Right atrium auricular region (tissue), 2 donors: ENCODE results near the gene TBXAS1. TPM values are rescaled to one million over a fixed set of nuclear protein-coding genes. Genes with fewer than 3 reads are reported as not detected.

Experiments
- DNase-seq: peaks from one replicate; pipeline ENCODE4 v3.0.0-alpha.2; 2019; ENCODE audit warnings: low spot score
- H3K27ac ChIP-seq, 2 donors: fragments of 200-600 bp; sonication (generic); 1 replicate in 1 of 2; 2 replicates in 1 of 2; pipeline ENCODE4 v1.5.1; 2016 to 2019
- H3K27me3 ChIP-seq, 2 donors: fragments of 200-600 bp; sonication (generic); one replicate each; pipeline versions ENCODE4 v1.5.1 to v1.6.0; 2017 to 2019
- H3K36me3 ChIP-seq: fragments of 200-600 bp; sonication (generic); one replicate; pipeline ENCODE4 v1.5.1; 2016
- H3K4me1 ChIP-seq, 2 donors: fragments of 200-600 bp; sonication (generic); one replicate each; pipeline versions ENCODE4 v1.5.1 to v1.6.0; 2017 to 2019
- H3K4me3 ChIP-seq, 2 donors: fragments of 200-600 bp; sonication (generic); 1 replicate in 1 of 2; 2 replicates in 1 of 2; pipeline ENCODE4 v1.5.1; 2017 to 2019; ENCODE audit warnings: mild to moderate bottlenecking in 1 of 2, moderate library complexity in 1 of 2
- H3K9me3 ChIP-seq, 2 donors: fragments of 200-600 bp; sonication (generic); one replicate each; pipeline ENCODE4 v1.5.1; 2019
- CTCF ChIP-seq, 2 donors: fragments of 200-600 bp; sonication (generic); IDR thresholded peaks; one replicate each; pipeline ENCODE4 v1.5.1; 2019; ENCODE audit warnings: antibody characterized with exemption in 2 of 2
- total RNA-seq, 2 donors: library from RNA; depleted of rRNA; stranded (reverse); fragments of >200 nt; gene quantifications; one replicate each; pipeline ENCODE4 v1.1.0, GENCODE V29; 2016

TBXAS1 gene
- total RNA-seq, 2 donors from 2014 or later: 4.6 to 15.3 TPM

GRCh38 chr7:139959285-139959628 lies 130.2 kb downstream of the TBXAS1 start:
- DNase-seq: no peak
- Histone ChIP-seq H3K4me3 (no peak overlapping the region), H3K27ac (no peak overlapping the region), H3K4me1 (no peaks in the 10 kb centered on the region), H3K9me3 (no peaks in the 10 kb centered on the region), H3K27me3 (no peaks in the 10 kb centered on the region), H3K36me3 (no peaks in the 10 kb centered on the region)
- no peak for TF ChIP-seq CTCF (IDR thresholded peaks at IDR 0.05)

GRCh38 chr7:139959718-139960117 lies 130.7 kb downstream of the TBXAS1 start:
- H3K4me3 ChIP-seq: no peak overlapping the region

GRCh38 chr7:139960157-139960556 lies 131.1 kb downstream of the TBXAS1 start:
- H3K4me3 ChIP-seq: no peak overlapping the region
- no peak for TF ChIP-seq CTCF (IDR thresholded peaks at IDR 0.05)

More at GRCh38 chr7:139959718-139960117, 130.7 kb downstream of the TBXAS1 start:
- Histone ChIP-seq H3K36me3 (no peaks in the 10 kb centered on the region), H3K27ac (no peak overlapping the region), H3K27me3 (no peaks in the 10 kb centered on the region), H3K4me1 (no peaks in the 10 kb centered on the region), H3K9me3 (no peaks in the 10 kb centered on the region)
- TF ChIP-seq CTCF (IDR thresholded peaks at IDR 0.05): no peak
- no peak for DNase-seq

GRCh38 chr7:139965942-139966628 lies 137.0 kb downstream of the TBXAS1 start:
- DNase-seq: no peak
- no peak for TF ChIP-seq CTCF (IDR thresholded peaks at IDR 0.05)
- no peak overlapping the region for H3K4me3 ChIP-seq

More at GRCh38 chr7:139960157-139960556, 131.1 kb downstream of the TBXAS1 start:
- no peak overlapping the region for H3K27ac ChIP-seq
- H3K36me3 ChIP-seq: no peaks in the 10 kb centered on the region
- no peaks in the 10 kb centered on the region for H3K9me3 ChIP-seq
- no peaks in the 10 kb centered on the region for H3K27me3 ChIP-seq
- no peak for DNase-seq
- H3K4me1 ChIP-seq: no peaks in the 10 kb centered on the region

GRCh38 chr7:139966949-139967348 lies 137.9 kb downstream of the TBXAS1 start:
- Histone ChIP-seq H3K27me3 (no peaks in the 10 kb centered on the region), H3K9me3 (no peaks in the 10 kb centered on the region), H3K36me3 (no peaks in the 10 kb centered on the region), H3K4me1 (no peaks in the 10 kb centered on the region), H3K27ac (no peak overlapping the region), H3K4me3 (no peak overlapping the region)
- TF ChIP-seq CTCF (IDR thresholded peaks at IDR 0.05): no peak
- DNase-seq: no peak

More at GRCh38 chr7:139965942-139966628, 137.0 kb downstream of the TBXAS1 start:
- Histone ChIP-seq H3K27ac (no peak overlapping the region), H3K9me3 (no peaks in the 10 kb centered on the region), H3K36me3 (no peaks in the 10 kb centered on the region), H3K4me1 (no peaks in the 10 kb centered on the region), H3K27me3 (no peaks in the 10 kb centered on the region)

- H3K9me3 ChIP-seq: no peaks in the 10 kb centered on the region
- no peak overlapping the region for H3K27ac ChIP-seq
- TF ChIP-seq CTCF (IDR thresholded peaks at IDR 0.05): no peak
- H3K36me3 ChIP-seq: no peaks in the 10 kb centered on the region
- no peak overlapping the region for H3K4me3 ChIP-seq
- H3K4me1 ChIP-seq: no peaks in the 10 kb centered on the region
- no peak for DNase-seq
- H3K27me3 ChIP-seq: no peaks in the 10 kb centered on the region
These were observed 139.9 kb downstream of the TBXAS1 start for GRCh38 chr7:139968931-139969330.
